ENCODE results near the gene TDRD12. TPM values are rescaled to one million over a fixed set of nuclear protein-coding genes. Genes with fewer than 3 reads are reported as not detected.
A peak's percentile ranks its signal among the peaks of the same experiment; 100 is the strongest.
"Not testable (repeated sequence)": the region's sequence is repeated elsewhere in the genome, so short reads cannot be mapped to it uniquely, and the experiment has no call there.

The TDRD12 gene
- polyA plus RNA-seq, 4 donors: 0.26 to 1.1 (median 0.50) TPM

GRCh38 chr19:32864318-32865007, 144.9 kb downstream of the TDRD12 start:
- DNase-seq (ENCODE audit: low read depth in 4 of 4, low spot score in 3 of 4): no peak

DNA sequence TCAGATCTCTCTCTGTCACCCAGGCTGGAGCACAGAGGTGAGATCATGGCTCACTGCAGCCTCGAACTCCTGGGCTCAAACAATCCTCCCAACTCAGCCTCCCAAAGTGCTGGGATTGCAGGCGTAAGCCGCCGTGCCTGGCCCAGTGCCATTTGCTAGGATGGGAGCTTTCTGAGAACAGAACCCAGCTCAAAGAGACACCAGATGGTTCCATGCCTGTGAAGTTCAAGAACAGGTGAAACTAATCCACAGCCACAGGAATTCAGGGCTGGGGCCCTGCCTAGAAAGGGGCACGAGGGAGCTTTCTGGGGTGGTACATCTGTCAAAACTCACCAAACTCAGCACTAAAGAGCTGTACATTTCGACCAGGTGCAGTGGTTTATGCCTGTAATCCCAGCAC, 145.8 kb downstream of the TDRD12 start:
- no peak for DNase-seq (ENCODE audit: low read depth in 4 of 4, low spot score in 3 of 4)

- DNase-seq (ENCODE audit: low read depth in 4 of 4, low spot score in 3 of 4): no peak
These were observed 146.5 kb downstream of the TDRD12 start for GRCh38 chr19:32866061-32866460.

DNA sequence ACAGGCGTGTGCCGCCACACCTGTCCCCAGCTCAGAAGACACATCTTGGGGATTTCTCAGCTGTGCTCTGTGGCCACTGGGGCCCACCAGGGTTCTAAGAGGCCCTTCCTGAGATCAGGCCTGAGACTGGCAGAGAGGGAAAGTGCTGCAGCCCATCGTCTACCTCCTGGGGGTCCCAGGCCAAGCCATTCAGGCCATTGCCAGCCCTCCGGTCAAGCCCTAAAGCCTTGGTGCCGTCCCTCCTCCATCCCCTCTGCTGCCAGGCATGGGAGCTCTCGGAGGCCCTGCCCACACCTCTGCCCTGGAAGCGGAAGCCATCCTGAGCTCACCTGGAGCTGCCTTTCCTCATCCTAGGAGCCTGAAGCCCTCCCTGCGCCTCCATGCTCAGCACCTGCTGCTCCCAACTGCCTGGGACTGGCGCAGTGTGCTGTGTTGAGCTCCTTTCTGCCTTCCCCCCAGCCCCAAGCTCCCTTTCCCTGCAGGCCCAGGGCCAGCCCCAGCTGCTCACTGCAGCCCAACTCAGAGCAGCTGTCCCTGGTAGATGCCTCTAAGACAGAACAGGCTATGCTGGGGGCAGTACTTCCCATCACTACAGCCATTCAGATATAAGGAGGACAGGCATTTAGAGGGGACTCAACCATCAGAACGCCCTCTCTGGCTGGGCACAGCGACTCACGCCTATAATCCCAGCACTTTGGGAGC, 147.1 kb downstream of the TDRD12 start:
- no peak for DNase-seq (ENCODE audit: low read depth in 4 of 4, low spot score in 3 of 4)

GRCh38 chr19:32867436-32867835, 147.9 kb downstream of the TDRD12 start:
- DNase-seq (ENCODE audit: low read depth in 4 of 4, low spot score in 3 of 4): not testable (repeated sequence)

GRCh38 chr19:32868206-32868950, 148.8 kb downstream of the TDRD12 start:
- no peak for DNase-seq (ENCODE audit: low read depth in 4 of 4, low spot score in 3 of 4)

DNA sequence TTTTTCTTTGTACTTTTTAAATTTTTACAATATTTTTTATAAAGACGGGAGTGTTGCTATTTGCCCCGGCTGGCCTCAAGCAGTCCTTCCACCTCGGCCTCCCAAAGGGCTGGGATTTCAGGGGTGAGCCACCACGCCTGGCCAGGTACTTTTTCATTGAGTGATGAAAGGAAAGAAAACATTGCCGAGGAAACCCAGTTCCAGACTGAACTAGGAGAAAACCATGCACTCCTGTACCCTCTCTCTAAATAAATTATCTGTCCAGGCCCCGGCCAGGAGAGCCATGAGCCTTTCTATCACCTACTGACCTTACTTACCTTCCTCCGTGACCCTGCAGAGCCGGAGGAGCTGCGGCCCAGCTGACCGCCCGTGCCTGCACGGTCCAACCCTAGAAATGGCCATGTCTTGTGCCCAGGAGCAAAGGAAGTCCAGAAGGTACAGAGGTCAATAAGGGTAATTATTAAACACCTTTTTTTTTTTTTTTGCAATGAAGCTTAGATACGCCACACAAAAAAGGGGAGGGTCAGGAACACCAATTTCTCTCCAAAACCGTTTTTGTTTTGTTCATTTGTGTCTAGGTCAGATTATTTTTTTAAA, 149.9 kb downstream of the TDRD12 start, which contains the start of gene SLC7A9:
Gene SLC7A9 (minus strand): TSS at position 399 of the 597 bp plus-strand sequence. CDS start 1,233 bp downstream, outside the sequence.
- no peak for DNase-seq (ENCODE audit: low read depth in 4 of 4, low spot score in 3 of 4)

- peak in 1 of 4 donors; percentile 3 for DNase-seq (ENCODE audit: low read depth in 4 of 4, low spot score in 3 of 4)
These were observed 150.5 kb downstream of the TDRD12 start for GRCh38 chr19:32869966-32870573.

GRCh38 chr19:32870981-32871451, 151.4 kb downstream of the TDRD12 start:
- no peak for DNase-seq (ENCODE audit: low read depth in 4 of 4, low spot score in 3 of 4)

- DNase-seq (ENCODE audit: low read depth in 4 of 4, low spot score in 3 of 4): no peak
These were observed 152.8 kb downstream of the TDRD12 start for GRCh38 chr19:32872391-32872790.

DNA sequence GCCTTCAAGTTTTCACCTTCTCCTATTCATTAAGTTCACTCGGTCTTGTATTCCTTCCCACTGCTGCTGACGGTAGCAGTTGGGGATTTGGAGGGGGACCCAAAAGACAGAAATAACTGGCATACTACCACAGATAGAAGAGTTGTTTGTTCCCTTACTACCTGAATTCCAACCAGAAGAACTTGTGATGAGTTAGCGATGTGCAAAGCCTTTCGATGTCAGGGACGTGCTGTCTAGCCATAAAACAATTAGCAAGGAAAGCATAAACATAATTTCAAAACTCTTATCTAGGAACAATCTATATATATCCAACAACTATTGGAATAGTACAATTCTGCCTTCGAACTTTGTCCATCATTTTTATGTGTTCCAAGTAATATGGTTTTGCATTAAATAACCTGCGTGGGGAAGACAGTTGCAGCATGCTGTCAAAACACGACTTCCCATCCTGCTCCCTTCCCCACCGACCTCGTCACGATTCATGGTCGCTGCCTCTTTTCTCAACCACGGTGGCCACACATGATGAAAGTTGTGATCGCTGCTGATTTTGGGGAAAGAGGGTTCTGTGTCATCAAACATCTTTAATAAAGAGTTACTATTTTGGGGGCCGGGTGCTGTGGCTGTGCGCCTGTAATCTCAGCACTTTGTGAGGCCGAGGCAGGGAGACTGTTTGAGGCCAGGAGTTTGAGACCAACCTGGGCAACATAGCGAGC, 153.8 kb downstream of the TDRD12 start:
- no peak for DNase-seq (ENCODE audit: low read depth in 4 of 4, low spot score in 3 of 4)

- DNase-seq (ENCODE audit: low read depth in 4 of 4, low spot score in 3 of 4): no peak
These were observed 155.0 kb downstream of the TDRD12 start for GRCh38 chr19:32874605-32875004.

DNA sequence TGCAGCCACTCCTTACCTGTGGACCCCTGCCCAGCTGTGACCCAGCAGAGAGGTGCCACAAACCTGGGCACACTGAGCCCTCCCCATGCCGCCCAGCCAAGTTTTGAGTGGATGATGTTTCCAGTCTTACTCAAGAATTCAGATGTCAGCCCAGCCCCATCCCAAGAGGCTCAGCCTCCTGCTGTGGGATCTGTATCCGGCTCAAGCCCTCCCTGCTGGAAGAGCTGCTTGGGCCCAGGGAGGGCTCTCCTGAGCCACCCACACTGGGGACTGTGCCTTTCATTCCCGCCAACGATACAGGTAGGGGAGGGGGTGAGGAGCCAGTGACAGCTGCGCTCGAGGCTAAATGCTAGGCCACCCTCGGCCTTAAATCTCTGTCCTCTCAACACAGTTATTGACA, 155.9 kb downstream of the TDRD12 start:
- DNase-seq (ENCODE audit: low read depth in 4 of 4, low spot score in 3 of 4): no peak

GRCh38 chr19:32876236-32876918, 156.8 kb downstream of the TDRD12 start:
- no peak for DNase-seq (ENCODE audit: low read depth in 4 of 4, low spot score in 3 of 4)

- no peak for DNase-seq (ENCODE audit: low read depth in 4 of 4, low spot score in 3 of 4)
These were observed 157.3 kb downstream of the TDRD12 start for GRCh38 chr19:32876919-32877285.

Measured in left renal pelvis (tissue), 4 donors.